Heart right ventricle (tissue), 16 donors: Measurements from ENCODE around the gene CYB561A3. TPM values are rescaled to one million over a fixed set of nuclear protein-coding genes. Genes with fewer than 3 reads are reported as not detected.

Source experiments
- ATAC-seq, 8 donors: fragments of 200-7000 bp; cut with Tn5 transposase; one replicate each; pipeline ENCODE4 v1.9.1; 2020; ENCODE audit warnings: mild to moderate bottlenecking in 8 of 8, moderate library complexity in 8 of 8, moderate number of reproducible peaks in 1 of 8
- DNase-seq, 2 donors: peaks; one replicate each; pipeline ENCODE4 v3.0.0-alpha.2; 2020
- H3K27ac ChIP-seq, 10 donors: fragments of 200-600 bp; sonication (generic) in 2 of 10; one replicate each; pipeline versions ENCODE4 v1.5.0 to v1.8.0; 2020 to 2022; ENCODE audit warnings: mild to moderate bottlenecking in 3 of 10
- H3K27me3 ChIP-seq, 7 donors: fragments of 200-600 bp; one replicate each; pipeline ENCODE4 v1.8.0; 2021 to 2022; ENCODE audit warnings: mild to moderate bottlenecking in 2 of 7
- H3K36me3 ChIP-seq, 9 donors: fragments of 200-600 bp; sonication (generic) in 1 of 9; one replicate each; pipeline versions ENCODE4 v1.5.0 to v1.8.0; 2020 to 2022; ENCODE audit warnings: mild to moderate bottlenecking in 2 of 9
- H3K4me1 ChIP-seq, 9 donors: fragments of 200-600 bp; sonication (generic) in 1 of 9; one replicate each; pipeline versions ENCODE4 v1.5.0 to v1.8.0; 2020 to 2022; ENCODE audit warnings: mild to moderate bottlenecking in 4 of 9
- H3K4me3 ChIP-seq, 10 donors: fragments of 200-600 bp; sonication (generic) in 2 of 10; one replicate each; pipeline versions ENCODE4 v1.5.0 to v1.8.0; 2020 to 2022; ENCODE audit warnings: mild to moderate bottlenecking in 7 of 10, moderate library complexity in 2 of 10
- H3K9me3 ChIP-seq, 11 donors: fragments of 200-600 bp in 10 of 11; sonication (generic) in 2 of 11; one replicate each; pipeline versions ENCODE4 v1.5.0 to v1.8.0; 2013 to 2022; ENCODE audit warnings: mild to moderate bottlenecking in 2 of 11, control low read depth in 1 of 11, moderate library complexity in 1 of 11
- CTCF ChIP-seq, 9 donors: fragments of 200-600 bp; sonication (generic) in 2 of 9; IDR thresholded peaks; one replicate each; pipeline versions ENCODE4 v1.5.0 to v1.8.0; 2021 to 2022; ENCODE audit warnings: antibody characterized with exemption in 9 of 9, mild to moderate bottlenecking in 5 of 9, moderate library complexity in 1 of 9
- WGBS, 2 donors: extraction: QIAGEN DNeasy Blood & Tissue Kit; methylation state at CpG; one replicate each; pipeline ENCODE4 v1.1.7; 2013; ENCODE audit warnings: inconsistent platforms in 1 of 2; 5-methylcytosine and 5-hydroxymethylcytosine counted together
- intact Hi-C, 10 donors: fragments of 100-400 bp; cut with DNase I; formaldehyde crosslinking; loops; one replicate each; pipeline versions ENCODE4 v1.11.1 to v1.14.2; 2022
- long read RNA-seq, 3 donors: library from polyadenylated mRNA; unstranded; transcript quantifications; one replicate each; pipeline ENCODE4 v2.0.0, GENCODE V29; 2020 to 2021
- polyA plus RNA-seq, 2 donors: library from polyadenylated mRNA; stranded (reverse); fragments of 200-250 nt; gene quantifications; one replicate each; pipeline ENCODE4 v1.2.3, GENCODE V29; 2013
- total RNA-seq, 10 donors: library from RNA; stranded (reverse); fragmentation: NEBNext Ultra II Directional in 3 of 10; extraction: Animal tissue kit (Norgen Biotek cat#: 25700) in 3 of 10; gene quantifications; one replicate each; pipeline versions ENCODE4 v1.2.1 to v1.2.4, GENCODE V29; 2021 to 2023
- donor health status: Arrhythmogenic right ventricular cardiomyopathy.
- donor health status: ischemic (EF 13 %, LVEDD 7.1; RV severe dilation, severe dysfunction).
- donor health status: healthy with polysubstance abuse.
- donor health status: DM: no; HTN: yes; CAD: no.
- donor health status: DM: no; HTN: no; CAD: no.
- donor health status: ischemic (EF 25% LVEDD 6.9; RV normal size, moderate dysfunction).
- donor health status: ischemic (EF 25% LVEDD 5.7; RV mildly dilated, moderate dysfunction).
- donor health status: healthy.
- donor health status: DM: yes; HTN: yes; CAD: no.
- donor health status: Ischemic cardiomyopathy.
- donor health status: ischemic (EF 35%, LVEDD 5.7; RV mildly dilated, moderate dysfunction).
- donor health status: nonischemic (EF 11% LVEDD 7.7; RV severe dilation, severe dysfunction).
- donor health status: DM: yes; HTN: yes; CAD: no.
- donor health status: PGD.
- donor health status: ischemic (EF 29% LVEDD 5.4; RV normal size, mild dysfunction).
- donor health status: nonischemic (EF 23%, LVEDD 6.1; RV moderate dilation, normal function).

CYB561A3 gene
- total RNA-seq: 10 to 100 TPM in 5 of 10 donors, 1 to 10 TPM in 5; 6.0 to 18.6 (median 9.7) TPM
- 10 to 100 TPM; 10.5 to 11.8 TPM for polyA plus RNA-seq
- long read RNA-seq, donor 1, transcript CYB561A3-201 (7 exons, 3,061 nt): major isoform, 27 of 38 reads
- long read RNA-seq, donor 1, partial matches to known transcripts: 1 of 38 reads
- long read RNA-seq, donor 1, other reads (novel, unspliced or antisense): 8 of 38 reads
- long read RNA-seq, donor 2, transcript CYB561A3-201 (7 exons, 3,061 nt): major isoform, 28 of 43 reads
- long read RNA-seq, donor 2, partial matches to known transcripts: 2 of 43 reads
- long read RNA-seq, donor 2, other reads (novel, unspliced or antisense): 12 of 43 reads
- long read RNA-seq, donor 3, transcript CYB561A3-201 (7 exons, 3,061 nt): major isoform, 50 of 80 reads
- long read RNA-seq, donor 3, partial matches to known transcripts: 2 of 80 reads
- long read RNA-seq, donor 3, other reads (novel, unspliced or antisense): 25 of 80 reads

- peak within 1 kb of the TSS; percentile 43 to 89 (median 76) for H3K4me3 ChIP-seq
- H3K27ac ChIP-seq: peak within 1 kb of the TSS; percentile 93 to 100 (median 99)
- WGBS, 2 donors: 0% methylated on average over 63 of the region's 63 CpGs
- no peak for TF ChIP-seq CTCF (IDR thresholded peaks at IDR 0.05)
- intact Hi-C loops: loop anchor here in 3 of 10 donors (1.0 to 2.0 kb wide), 3 partner anchors 25 to 29 kb away; partner anchors contain the start of genes DDB1 (in 2 of the 3) and TKFC (in 2 of the 3)
- ATAC-seq (peak; percentile 96 to 98 (median 98)), DNase-seq (peak; percentile 90)
- H3K4me1 ChIP-seq: peaks cover 3 to 47% (median 30%) of the 10 kb centered on the region in 9 donors
- H3K27me3 ChIP-seq: no peaks in the 10 kb centered on the region
- H3K9me3 ChIP-seq: no peaks in the 10 kb centered on the region
- peaks cover 0 to 36% (median 29%) of the 10 kb centered on the region in 9 donors for H3K36me3 ChIP-seq
Observed at GRCh38 chr11:61361741-61362541, at the start of gene CYB561A3, which contains the start of gene TMEM138. Gene CYB561A3, minus strand, starts transcription at chr11:61361882. Its CDS starts 5,169 bp downstream, at chr11:61356713. Gene TMEM138, plus strand, starts transcription at chr11:61362374. Its CDS starts 2,017 bp downstream, at chr11:61364391.

GRCh38 chr11:61406991-61407728, 45.5 kb upstream of the CYB561A3 start:
- H3K4me1 ChIP-seq: no peaks in the 10 kb centered on the region
- TF ChIP-seq CTCF (IDR thresholded peaks at IDR 0.05): no peak
- intact Hi-C loops: no loop called here
- no peaks in the 10 kb centered on the region for H3K9me3 ChIP-seq
- peaks cover 0 to 100% (median 67%) of the 10 kb centered on the region in 9 donors for H3K36me3 ChIP-seq
- ATAC-seq (no peak), DNase-seq (no peak)
- WGBS, 2 donors: 92% methylated on average over 5 of the region's 5 CpGs
- no peaks in the 10 kb centered on the region for H3K27me3 ChIP-seq
- H3K4me3 ChIP-seq: no peak overlapping the region
- no peak overlapping the region for H3K27ac ChIP-seq

- ATAC-seq: no peak
- no peak for TF ChIP-seq CTCF (IDR thresholded peaks at IDR 0.05)
- H3K9me3 ChIP-seq: no peaks in the 10 kb centered on the region
- no peaks in the 10 kb centered on the region for H3K27me3 ChIP-seq
- no peak overlapping the region for H3K27ac ChIP-seq
- peaks cover 0 to 8% (median 0%) of the 10 kb centered on the region in 9 donors for H3K4me1 ChIP-seq
- intact Hi-C loops: no loop called here
- H3K4me3 ChIP-seq: no peak overlapping the region
- 92 to 93% methylated on average over 2 of the region's 2 CpGs for WGBS, 2 donors
- DNase-seq: no peak
- peaks cover 0 to 100% (median 57%) of the 10 kb centered on the region in 9 donors for H3K36me3 ChIP-seq
Observed at GRCh38 chr11:61406067-61406466, 44.4 kb upstream of the CYB561A3 start.
